Prostate gland (tissue), 2 donors: Measurements from ENCODE around the gene KPNA3.

Experiments used
- CTCF ChIP-seq, 4 experiments: fragments of 200-600 bp in 2 of 4; fragments of 450-650 bp in 2 of 4; sonication (generic) in 2 of 4; IDR thresholded peaks; 1 replicate in 3 of 4; 2 replicates in 1 of 4; pipeline ENCODE4 v1.5.1; 2016 to 2019; ENCODE audit warnings: antibody characterized with exemption in 4 of 4, mild to moderate bottlenecking in 2 of 4, moderate library complexity in 2 of 4
- POLR2A ChIP-seq: fragments of 450-650 bp; IDR thresholded peaks from one replicate; pipeline ENCODE4 v1.6.1; 2016; ENCODE audit warnings: antibody characterized with exemption, mild to moderate bottlenecking

GRCh38 chr13:49779721-49780120 lies 12.8 kb downstream of the KPNA3 start:
- TF ChIP-seq POLR2A: no peak
- no peak for TF ChIP-seq CTCF (IDR thresholded peaks at IDR 0.05)
